NCI-H748 (cell line): ENCODE results near the gene CHCHD5.
"Not testable (repeated sequence)": the region's sequence is repeated elsewhere in the genome, so short reads cannot be mapped to it uniquely, and the experiment has no call there.

ENCODE experiments used
- DNase-seq: peaks from one replicate; lab custom pipeline; 2025; ENCODE audit not compliant: unreplicated experiment; lab: John Stamatoyannopoulos, UW

Gene CHCHD5

GRCh38 chr2:112584134-112584890 lies at the start of gene CHCHD5:
TSS of gene CHCHD5 (plus strand) at chr2:112584609. CDS start at chr2:112584648, 39 bp downstream.
- DNase-seq = peak; percentile 94

GRCh38 chr2:112534826-112535225 lies 49.6 kb upstream of the CHCHD5 start:
- no peak for DNase-seq

- not testable (repeated sequence) for DNase-seq
These were observed 47.7 kb upstream of the CHCHD5 start for GRCh38 chr2:112536665-112537064.

- no peak for DNase-seq
These were observed 45.1 kb upstream of the CHCHD5 start for GRCh38 chr2:112539306-112539705.

- no peak for DNase-seq
These were observed 43.5 kb upstream of the CHCHD5 start for GRCh38 chr2:112540906-112541305.

GRCh38 chr2:112541315-112542122 lies 42.9 kb upstream of the CHCHD5 start:
- peak; percentile 80 for DNase-seq

GRCh38 chr2:112542123-112542983 lies 42.1 kb upstream of the CHCHD5 start, which contains the start of gene POLR1B:
TSS of gene POLR1B (plus strand) at chr2:112542465. CDS start at chr2:112542495, 30 bp downstream.
- peak; percentile 85 for DNase-seq

- no peak for DNase-seq
These were observed 41.3 kb upstream of the CHCHD5 start for GRCh38 chr2:112542984-112543661.

- no peak for DNase-seq
These were observed 37.1 kb upstream of the CHCHD5 start for GRCh38 chr2:112547333-112547732.

- DNase-seq = no peak
These were observed 35.4 kb upstream of the CHCHD5 start for GRCh38 chr2:112548980-112549379.

GRCh38 chr2:112566104-112566503 lies 18.3 kb upstream of the CHCHD5 start:
- no peak for DNase-seq

- DNase-seq = not testable (repeated sequence)
These were observed 17.9 kb upstream of the CHCHD5 start for GRCh38 chr2:112566508-112566907.

- DNase-seq = no peak
These were observed 12.4 kb upstream of the CHCHD5 start for GRCh38 chr2:112572005-112572404.

GRCh38 chr2:112577756-112578155 lies 6.7 kb upstream of the CHCHD5 start:
- DNase-seq = no peak

- DNase-seq = no peak
These were observed 5.2 kb upstream of the CHCHD5 start for GRCh38 chr2:112579241-112579640.

GRCh38 chr2:112580084-112580483 lies 4.3 kb upstream of the CHCHD5 start:
- no peak for DNase-seq

GRCh38 chr2:112582314-112582746 lies 2.1 kb upstream of the CHCHD5 start:
- DNase-seq = peak; percentile 61

GRCh38 chr2:112583497-112584133 lies 794 bp upstream of the CHCHD5 start:
- peak; percentile 53 for DNase-seq

GRCh38 chr2:112584891-112585250 lies 462 bp downstream of the CHCHD5 start:
- no peak for DNase-seq

GRCh38 chr2:112585400-112585799 lies 991 bp downstream of the CHCHD5 start:
- no peak for DNase-seq
